HG03025 (cell line): Measurements from ENCODE around the gene OTUB1.

Source experiments
- ATAC-seq: cut with Tn5 transposase; IDR thresholded peaks from one replicate; pipeline ENCODE4 v1.9.1; 2021; ENCODE audit warnings: mild to moderate bottlenecking, moderate library complexity; ENCODE audit not compliant: unreplicated experiment, low FRiP score

Gene OTUB1

DNA sequence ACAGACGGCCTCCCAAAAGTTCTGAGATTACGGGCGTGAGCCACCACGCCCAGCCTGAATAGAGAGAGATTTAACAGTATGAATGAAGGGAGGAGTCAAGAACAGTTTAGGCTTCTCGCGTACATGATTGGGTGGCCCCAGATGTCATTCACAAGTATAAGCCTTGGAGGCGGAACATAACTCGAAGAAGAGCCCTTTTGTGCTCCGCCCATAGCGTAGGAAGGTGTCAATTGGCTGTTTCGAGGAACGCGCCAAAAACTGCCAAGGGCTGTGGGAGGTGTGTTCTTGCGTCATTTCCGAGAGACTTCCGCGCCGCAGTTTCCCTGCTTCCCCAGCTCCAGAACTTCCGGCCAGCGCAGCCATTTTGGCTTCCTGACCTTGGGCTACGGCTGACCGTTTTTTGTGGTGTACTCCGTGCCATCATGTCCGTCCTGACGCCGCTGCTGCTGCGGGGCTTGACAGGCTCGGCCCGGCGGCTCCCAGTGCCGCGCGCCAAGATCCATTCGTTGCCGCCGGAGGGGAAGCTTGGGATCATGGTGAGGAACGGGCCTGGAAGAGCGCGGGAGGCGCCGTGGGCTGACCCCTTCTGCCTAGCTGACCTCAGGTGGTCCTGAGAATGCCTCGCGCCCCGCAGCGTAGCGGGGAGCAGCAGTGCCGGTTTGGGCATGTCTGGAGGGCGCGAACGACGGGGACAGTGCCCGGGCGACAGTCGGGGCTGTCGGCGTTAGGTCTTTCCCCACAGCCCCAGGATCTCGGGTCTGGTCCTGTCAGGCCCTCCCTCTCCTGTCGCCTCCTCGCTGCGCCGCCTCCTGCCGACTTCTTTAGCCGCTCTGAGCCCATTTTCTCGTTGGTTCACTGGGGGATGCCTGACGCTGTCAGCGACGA is 11.7 kb upstream of the OTUB1 start, which contains the start of gene COX8A:
COX8A (plus strand) TSS at position 362 of the 885 bp plus-strand sequence; CDS start at position 423, 61 bp downstream.
- peak; percentile 93 for ATAC-seq

DNA sequence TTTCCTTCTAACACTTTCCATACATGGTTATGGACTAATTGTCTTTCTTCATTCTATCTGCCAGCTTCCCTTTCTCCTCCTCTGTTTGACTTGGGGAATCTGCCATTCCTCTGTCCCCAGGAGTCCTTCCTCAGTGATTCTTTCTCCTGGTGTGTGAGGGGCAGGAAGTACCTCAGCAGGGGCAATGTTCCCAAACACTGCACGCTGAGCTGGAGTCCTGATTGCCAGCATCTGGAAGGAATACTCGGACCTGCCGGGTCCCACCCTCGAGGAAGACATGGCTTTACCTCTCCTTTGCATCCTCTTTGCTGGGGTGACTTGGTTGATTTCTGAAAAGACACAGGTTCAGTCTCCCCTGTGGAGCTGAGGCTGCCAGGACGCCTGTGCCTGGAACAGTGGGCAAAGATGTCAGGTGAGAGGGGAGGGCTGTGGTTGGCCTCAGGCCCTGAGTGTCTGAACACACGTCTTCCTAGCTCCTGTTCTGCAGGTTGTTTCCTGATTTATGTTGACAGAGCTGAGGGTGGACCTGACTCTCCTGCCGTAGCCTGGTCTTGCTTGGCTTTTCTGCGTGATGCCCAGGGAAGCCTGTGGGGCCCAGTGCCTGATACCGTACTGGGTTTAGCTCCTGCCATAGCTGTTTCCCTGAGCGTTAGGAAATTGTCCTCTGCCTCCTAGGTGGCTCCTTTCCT is 7.5 kb upstream of the OTUB1 start:
- ATAC-seq = no peak

DNA sequence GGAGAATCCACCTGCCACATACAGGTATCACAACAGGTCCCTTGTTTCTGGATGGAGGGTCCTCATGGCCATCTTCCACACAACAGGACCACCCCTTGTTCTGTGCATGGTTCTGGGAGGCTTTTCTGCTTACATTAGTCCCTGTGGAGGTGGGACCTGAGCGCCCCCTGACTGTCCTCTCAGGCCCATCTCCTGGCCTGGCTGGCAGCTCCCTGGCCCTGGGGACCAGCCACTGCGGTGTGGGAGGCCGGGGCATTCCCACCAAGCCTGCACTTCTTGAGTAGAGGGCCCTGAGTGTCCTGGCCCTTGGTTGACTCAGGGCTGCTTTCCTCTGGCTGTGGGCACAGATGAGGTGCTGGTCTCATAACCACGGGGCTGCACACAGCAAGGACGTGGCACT is 6.8 kb upstream of the OTUB1 start:
- ATAC-seq = no peak

DNA sequence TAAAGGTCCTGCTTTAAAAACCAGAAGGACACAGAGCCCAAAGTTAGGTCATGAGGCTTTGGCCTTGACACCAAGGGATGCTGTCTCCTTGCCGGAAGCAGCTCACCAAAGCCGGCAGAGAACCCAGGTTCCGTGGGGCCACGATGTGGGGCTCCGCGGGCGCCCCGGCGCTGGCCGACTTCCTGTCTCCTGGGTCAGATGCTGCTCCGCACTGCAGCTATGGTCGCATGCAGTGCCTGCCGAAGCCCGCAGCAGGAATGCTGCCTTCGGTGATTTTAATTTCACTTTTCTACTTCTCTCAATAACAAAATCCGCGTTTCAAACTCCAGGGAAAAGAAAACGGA is 454 bp upstream of the OTUB1 start:
- peak; percentile 32 for ATAC-seq

DNA sequence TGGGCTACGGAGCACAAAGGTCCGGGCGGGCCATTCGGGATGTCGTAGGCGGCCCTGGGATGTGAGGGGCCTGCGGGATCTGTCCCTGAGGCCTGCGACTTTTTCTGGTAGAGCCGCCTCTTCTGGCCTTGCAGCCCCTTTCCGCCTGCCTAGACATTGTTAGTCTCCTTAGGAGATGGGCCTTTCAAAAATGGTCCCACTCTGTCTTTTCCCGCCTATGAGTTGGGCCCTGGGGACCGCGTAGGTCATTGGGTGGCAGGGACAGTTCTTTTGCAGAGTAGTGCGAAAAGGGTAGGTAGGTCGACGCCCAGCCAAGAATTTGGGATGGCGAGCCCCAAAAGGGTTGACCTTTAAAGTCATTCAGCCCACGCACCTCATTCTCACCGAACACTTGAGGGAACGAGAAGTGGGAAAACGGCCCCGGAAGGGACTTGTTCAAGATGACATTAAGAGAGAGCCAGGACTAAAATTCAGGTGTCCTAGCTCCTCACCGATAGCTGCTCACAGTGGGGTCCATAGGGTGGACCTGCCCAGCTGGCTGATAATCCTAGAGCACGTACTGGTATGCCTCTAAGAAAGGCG is 785 bp downstream of the OTUB1 start:
- ATAC-seq = peak; percentile 4

DNA sequence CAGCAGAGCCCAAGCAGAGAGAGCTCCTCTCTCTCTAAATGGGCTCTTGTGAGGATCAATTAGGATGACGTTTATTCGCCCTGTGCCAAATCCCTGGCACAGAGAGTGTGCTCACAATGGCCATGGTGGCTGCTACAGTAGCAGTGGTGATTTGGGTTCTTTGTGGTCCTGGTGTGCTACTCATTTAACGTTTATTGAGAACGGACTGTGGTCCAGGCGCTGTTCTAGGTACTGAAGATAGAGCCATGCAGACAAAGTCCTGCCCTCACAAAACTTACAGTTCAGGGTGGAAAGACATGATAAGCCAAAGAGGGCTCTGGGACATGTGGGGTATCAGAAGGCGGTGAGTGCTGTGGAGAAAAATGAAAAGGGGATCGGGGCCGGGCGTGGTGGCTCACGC is 5.3 kb downstream of the OTUB1 start:
- ATAC-seq = no peak

DNA sequence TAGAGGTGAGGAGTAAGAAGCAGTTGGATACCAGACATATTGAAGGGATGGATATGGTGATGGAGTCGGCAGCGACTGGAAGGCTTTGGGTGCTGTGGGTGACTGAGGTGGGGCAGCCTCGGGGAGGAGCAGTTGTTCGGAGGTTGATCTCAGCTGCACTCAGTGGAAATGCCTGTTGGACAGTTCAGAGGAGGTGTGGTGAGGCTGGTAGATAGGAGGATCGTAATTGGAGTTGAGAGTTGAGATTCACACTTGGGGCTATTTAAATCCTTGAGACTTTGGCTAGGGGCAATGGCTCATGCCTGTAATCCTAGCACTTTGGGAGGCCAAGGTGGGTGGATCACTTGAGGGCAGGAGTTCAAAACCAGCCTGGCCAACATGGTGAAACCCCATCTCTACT is 6.9 kb downstream of the OTUB1 start:
- no peak for ATAC-seq

DNA sequence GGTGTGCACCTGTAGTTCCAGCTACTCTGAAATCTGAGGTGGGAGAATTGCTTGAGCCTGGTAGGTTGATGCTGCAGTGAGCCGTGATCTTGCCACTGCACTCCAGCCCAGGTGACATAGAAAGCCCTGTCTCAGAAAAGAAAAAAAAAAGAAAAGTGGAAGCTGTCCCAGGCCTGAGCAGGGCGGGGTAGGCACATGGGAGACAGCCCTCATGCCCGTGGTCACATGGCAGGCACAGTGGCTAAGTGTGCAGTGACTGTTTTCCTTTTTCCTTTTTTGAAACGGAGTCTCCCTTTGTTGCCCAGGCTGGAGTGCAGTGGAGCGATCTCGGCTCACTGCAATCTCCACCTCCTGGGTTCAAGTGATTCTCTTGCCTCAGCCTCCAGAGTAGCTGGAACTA is 7.8 kb downstream of the OTUB1 start:
- no peak for ATAC-seq

DNA sequence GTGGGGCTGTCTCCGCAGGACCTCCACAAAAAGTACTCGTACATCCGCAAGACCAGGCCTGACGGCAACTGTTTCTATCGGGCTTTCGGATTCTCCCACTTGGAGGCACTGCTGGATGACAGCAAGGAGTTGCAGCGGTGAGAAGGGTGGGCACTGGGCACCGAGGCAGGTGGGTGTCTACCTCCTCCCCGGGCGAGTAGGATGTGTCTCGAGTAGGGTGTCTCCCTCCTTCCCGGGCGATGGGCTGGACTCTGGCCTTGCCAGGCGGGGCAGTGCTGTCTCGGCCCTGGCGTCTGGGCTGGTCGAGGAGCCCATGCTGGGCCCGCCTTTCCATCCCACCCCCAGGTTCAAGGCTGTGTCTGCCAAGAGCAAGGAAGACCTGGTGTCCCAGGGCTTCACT is 10.3 kb downstream of the OTUB1 start:
- no peak for ATAC-seq

DNA sequence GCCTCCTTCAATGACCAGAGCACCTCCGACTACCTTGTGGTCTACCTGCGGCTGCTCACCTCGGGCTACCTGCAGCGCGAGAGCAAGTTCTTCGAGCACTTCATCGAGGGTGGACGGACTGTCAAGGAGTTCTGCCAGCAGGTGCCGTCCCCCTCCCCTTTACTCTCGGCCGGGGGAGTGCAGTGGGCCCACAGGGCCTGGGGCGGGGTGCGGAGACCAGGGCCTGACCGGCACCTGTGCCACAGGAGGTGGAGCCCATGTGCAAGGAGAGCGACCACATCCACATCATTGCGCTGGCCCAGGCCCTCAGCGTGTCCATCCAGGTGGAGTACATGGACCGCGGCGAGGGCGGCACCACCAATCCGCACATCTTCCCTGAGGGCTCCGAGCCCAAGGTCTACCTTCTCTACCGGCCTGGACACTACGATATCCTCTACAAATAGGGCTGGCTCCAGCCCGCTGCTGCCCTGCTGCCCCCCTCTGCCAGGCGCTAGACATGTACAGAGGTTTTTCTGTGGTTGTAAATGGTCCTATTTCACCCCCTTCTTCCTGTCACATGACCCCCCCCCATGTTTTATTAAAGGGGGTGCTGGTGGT is 11.0 kb downstream of the OTUB1 start:
- ATAC-seq = no peak

DNA sequence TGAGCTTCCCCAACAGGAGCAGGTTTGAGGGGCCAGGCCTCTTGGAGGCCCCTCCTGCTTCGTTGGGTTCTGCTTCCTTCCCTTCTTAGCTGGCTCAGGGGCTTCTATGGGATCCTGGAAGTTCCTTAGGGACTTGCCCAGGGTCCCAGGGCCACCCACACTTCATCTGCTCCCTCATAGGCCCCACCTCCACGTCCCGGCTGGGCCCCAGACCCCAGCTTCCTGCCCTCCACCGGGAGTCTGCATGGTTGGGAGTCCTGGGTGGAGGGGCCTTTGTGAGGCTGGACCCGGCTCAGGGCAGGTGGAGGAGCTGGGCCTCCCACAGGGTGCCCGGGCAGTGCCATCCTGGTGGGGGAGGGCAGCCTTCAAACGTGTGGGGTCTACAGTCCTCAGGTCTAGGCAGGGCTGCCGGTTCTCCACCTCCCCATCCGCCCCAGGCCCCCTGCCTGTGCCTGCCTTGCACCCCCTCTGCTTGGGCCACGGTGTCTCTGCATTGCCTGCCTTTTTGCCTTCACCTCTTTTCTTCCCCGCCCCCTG is 11.6 kb downstream of the OTUB1 start:
- no peak for ATAC-seq

DNA sequence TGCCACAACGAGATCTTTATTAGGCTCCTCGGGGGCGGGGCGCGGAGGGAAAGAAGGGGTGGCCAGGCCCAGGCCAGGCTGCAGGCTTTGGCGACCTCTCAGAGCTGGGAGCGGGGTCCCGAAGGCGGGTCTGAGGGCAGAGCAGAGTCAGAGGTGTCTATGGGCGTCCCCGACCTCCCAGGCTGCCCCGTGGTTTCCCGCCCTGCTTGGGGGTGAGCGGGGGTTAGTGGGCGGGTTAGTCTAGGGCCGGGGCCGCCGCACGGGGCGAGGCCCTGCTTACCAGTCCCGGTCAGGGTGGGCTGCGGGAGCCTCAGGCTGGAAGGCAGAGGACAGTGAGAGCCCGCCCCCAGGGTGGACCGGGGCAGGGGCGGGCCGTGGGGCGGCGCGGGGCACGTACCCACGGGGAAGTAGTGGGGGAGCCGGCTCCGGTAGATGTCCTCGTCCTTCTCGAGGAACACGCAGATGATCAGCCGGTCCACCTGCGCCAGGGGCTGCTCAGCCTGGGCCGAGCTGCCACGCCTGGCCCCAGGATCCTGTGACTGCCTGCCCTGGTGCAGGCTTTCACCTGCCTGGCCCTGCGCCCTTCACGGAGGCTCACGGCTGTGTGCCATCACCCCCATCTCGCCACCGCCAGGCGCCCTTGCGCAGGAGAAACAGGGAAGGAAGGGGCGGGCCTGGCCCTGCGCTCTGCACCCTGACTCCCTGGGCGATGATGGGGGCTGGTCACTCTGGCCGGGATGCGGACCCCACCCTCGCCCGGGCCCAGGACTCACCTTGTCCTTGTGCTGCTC is 12.5 kb downstream of the OTUB1 start:
- ATAC-seq = no peak

DNA sequence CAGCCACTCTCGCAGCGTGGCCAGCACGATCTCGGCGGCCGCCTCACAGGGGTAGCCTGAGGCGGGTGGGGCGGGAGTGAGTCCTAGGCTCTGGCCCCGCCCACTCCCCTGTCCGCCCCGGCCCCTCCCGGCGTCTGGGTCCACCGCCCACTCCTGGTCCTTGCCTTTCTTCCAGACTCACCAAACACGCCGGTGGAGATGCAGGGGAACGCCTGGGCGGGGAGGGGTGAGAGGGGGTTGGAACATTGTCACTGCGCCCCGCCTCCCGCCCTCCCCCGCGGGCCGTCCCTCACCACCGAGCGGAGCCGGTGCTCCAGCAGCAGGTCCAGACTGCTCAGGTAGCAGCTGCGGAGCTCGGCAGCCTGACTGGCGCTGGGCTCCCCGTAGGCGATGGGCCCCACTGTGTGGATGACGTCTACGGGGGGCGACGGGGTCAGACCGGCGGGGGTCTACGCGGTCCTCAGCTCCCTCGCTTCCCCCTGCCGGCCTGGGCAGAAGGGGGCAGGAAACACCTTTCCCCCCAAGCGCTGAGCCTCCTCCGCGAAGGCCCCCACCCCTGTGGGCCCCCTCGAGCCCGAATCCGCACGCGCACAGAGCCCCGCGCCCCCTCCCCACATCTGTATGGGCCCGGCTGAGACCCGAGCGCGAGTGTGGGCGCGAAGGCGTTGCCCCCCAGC is 13.2 kb downstream of the OTUB1 start:
- ATAC-seq = no peak

DNA sequence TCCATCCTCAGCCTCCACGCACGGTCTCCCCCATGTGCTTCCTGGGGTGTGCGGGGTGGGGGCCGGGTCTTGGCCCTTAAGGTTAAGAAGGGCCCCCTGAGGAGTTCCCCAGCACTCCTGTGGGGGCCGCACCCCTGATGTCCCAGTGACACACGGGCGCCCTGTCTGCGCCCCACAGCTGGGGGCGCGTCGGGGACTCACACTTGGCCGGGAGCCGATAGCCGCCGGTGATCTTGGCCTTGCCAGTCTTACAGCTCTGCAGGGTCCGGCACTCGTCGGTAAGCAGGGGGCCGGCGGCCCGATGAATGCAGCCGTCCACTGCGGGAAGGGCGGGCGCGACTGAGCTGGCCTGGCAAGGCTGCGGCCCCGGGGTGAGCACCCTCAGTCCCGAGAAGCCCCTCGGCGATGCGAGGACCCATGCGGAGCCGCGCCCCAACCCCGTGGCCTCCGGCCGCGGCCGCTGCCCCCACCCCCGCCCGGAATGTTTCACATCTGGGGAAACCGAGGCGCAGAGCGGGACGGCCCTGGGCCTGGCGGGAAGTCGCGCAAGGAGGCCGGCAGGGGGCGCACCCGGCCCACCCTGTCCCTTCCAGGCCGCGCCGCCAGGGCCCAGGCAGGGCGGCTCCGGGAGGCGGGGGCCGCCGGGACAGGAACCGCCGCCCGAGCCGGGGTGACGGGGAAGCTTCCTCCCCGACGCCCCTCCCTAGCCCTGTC is 13.9 kb downstream of the OTUB1 start:
- peak; percentile 46 for ATAC-seq

DNA sequence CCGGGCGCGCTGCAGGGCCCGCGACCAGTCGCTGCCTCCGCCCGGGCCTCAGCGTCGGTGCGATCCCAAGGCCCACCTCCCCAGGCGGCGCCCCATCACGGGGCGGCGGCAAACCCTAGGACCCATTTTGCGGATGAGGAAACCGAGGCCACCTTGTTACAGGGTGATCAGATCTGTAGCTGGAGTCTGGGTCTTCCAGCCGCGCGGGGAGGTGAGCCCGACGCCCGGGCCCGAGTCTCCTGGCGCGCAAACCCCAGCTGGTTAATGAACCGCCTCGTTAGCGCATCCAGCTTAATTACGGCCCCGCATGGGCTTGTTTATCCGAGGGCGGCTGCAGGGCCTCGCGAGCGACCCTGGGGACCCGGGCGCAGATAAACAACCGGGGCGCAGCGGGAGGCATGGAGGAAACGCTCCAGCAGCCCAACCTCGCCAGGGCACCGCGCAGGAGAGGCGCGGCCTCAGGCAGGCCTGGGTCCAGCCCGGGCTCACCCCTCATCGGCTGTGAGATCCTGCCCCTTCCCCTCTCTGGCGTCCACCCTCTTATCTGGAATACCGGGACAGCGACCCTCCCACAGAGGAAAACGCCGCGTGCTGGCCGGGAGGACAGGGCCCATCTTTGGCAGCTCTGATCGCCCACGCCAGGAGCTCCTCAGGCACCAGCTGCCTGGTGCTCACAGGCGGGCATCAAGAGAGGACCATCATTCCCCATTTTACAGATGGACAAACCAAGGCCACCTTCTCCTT is 14.7 kb downstream of the OTUB1 start:
- no peak for ATAC-seq

DNA sequence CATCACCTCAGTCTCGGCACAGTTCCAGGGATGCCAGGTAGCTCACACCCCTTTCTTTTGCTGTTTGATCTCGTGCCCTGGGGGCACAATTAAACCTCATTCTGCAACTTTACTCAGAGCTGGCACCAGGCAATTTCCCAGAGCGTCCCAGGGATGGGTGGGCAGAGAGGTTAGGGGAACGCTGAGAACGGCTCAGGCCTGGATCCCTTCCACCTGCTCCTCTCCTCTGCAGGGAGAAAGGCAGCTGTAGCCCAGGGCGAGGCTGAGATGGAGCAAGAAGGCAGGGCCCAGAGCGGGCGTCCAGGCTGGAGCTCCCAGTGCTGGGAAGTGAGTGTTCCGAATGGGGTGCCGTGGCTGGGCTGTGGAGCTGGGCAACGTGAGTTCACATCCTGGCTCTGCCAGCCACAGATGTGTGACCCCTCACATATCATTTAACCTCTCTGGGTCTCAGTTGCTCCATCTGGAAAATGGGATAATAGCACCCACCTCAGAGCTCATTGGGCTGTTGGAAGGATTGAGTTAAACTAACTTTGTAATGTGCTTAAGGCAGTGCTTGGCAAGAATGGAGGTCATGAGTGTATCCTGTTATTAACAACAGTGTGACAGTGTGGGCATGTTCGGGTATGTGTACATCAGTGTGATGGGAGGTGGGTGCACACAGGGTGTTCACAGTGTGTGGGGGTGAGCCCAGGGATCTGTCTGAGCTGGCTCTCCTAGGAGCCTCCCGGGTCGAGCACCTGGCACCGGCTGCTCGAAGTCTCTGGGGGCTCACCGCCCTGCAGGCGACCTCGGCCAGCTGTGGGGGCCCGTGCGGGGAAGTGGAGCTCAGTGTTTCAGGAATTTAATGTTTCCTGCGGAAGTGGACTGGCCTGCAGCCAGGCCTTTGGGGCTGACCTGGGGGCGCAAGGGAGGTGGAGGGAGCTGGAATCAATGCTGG is 15.5 kb downstream of the OTUB1 start:
- ATAC-seq = no peak
